PFSK-1 (cell line): ENCODE data around the gene TAOK3.

Experiments
- FOXP2 ChIP-seq: optimal IDR thresholded peaks from 2 replicates; pipeline ENCODE3; 2011; ENCODE audit warnings: borderline replicate concordance, control low read depth, inconsistent platforms; ENCODE audit not compliant: insufficient read depth; ENCODE audit errors: extremely low read length, extremely low read depth
- POLR2AphosphoS5 ChIP-seq: IDR thresholded peaks from 2 replicates; pipeline ENCODE4 v1.6.1; 2012; ENCODE audit warnings: low read depth, mild to moderate bottlenecking, control low read depth, low read length, moderate library complexity
- SIN3A ChIP-seq: IDR thresholded peaks from 2 replicates; pipeline ENCODE4 v1.6.1; 2012; ENCODE audit warnings: mild to moderate bottlenecking, low read length, moderate library complexity, borderline replicate concordance; ENCODE audit not compliant: insufficient read depth
- TAF1 ChIP-seq: IDR thresholded peaks from 2 replicates; pipeline ENCODE4 v1.6.1; 2012; ENCODE audit warnings: low read length, control low read depth, borderline replicate concordance; ENCODE audit not compliant: insufficient read depth
- TF ChIP-seq, protein P1 (sequence below), 2 experiments: IDR thresholded peaks; 2 replicates each; pipeline versions ENCODE4 v1.6.1 to v1.8.0; 2011 to 2012; ENCODE audit warnings: low read depth in 2 of 2, low read length in 2 of 2, control low read depth in 1 of 2, inconsistent platforms in 1 of 2, mild to moderate bottlenecking in 1 of 2, moderate library complexity in 1 of 2; ENCODE audit not compliant: insufficient read depth in 1 of 2

- no peak for TF ChIP-seq SIN3A
- no peak for TF ChIP-seq TAF1
- TF ChIP-seq, protein P1, sequence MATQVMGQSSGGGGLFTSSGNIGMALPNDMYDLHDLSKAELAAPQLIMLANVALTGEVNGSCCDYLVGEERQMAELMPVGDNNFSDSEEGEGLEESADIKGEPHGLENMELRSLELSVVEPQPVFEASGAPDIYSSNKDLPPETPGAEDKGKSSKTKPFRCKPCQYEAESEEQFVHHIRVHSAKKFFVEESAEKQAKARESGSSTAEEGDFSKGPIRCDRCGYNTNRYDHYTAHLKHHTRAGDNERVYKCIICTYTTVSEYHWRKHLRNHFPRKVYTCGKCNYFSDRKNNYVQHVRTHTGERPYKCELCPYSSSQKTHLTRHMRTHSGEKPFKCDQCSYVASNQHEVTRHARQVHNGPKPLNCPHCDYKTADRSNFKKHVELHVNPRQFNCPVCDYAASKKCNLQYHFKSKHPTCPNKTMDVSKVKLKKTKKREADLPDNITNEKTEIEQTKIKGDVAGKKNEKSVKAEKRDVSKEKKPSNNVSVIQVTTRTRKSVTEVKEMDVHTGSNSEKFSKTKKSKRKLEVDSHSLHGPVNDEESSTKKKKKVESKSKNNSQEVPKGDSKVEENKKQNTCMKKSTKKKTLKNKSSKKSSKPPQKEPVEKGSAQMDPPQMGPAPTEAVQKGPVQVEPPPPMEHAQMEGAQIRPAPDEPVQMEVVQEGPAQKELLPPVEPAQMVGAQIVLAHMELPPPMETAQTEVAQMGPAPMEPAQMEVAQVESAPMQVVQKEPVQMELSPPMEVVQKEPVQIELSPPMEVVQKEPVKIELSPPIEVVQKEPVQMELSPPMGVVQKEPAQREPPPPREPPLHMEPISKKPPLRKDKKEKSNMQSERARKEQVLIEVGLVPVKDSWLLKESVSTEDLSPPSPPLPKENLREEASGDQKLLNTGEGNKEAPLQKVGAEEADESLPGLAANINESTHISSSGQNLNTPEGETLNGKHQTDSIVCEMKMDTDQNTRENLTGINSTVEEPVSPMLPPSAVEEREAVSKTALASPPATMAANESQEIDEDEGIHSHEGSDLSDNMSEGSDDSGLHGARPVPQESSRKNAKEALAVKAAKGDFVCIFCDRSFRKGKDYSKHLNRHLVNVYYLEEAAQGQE (IDR thresholded peaks at IDR 0.05; ENCODE audit: insufficient read depth in 1 of 2, low read depth in 2 of 2, low read length in 2 of 2), result no peak
- no peak for TF ChIP-seq FOXP2
- no peak for TF ChIP-seq POLR2AphosphoS5
Observed at GRCh38 chr12:118368821-118369220, 3.9 kb downstream of the TAOK3 start.
